Measurements from ENCODE around the gene EPN2.
"Not testable (repeated sequence)": the region's sequence is repeated elsewhere in the genome, so short reads cannot be mapped to it uniquely, and the experiment has no call there.

The EPN2 gene

GRCh38 chr17:19269641-19270040, 32.5 kb downstream of the EPN2 start:
- no peak for DNase-seq

GRCh38 chr17:19270347-19270703, 33.2 kb downstream of the EPN2 start:
- no peak for DNase-seq

GRCh38 chr17:19270704-19271611, 33.8 kb downstream of the EPN2 start:
- peak; percentile 93 for DNase-seq

- no peak for DNase-seq
Observed at GRCh38 chr17:19271780-19272357, 34.7 kb downstream of the EPN2 start.

GRCh38 chr17:19273731-19274130, 36.6 kb downstream of the EPN2 start:
- no peak for DNase-seq

GRCh38 chr17:19274893-19275292, 37.7 kb downstream of the EPN2 start:
- no peak for DNase-seq

GRCh38 chr17:19275457-19276127, 38.4 kb downstream of the EPN2 start:
- DNase-seq, result peak; percentile 29

- DNase-seq, result not testable (repeated sequence)
Observed at GRCh38 chr17:19278284-19278683, 41.1 kb downstream of the EPN2 start.

GRCh38 chr17:19278729-19279128, 41.6 kb downstream of the EPN2 start:
- DNase-seq, result no peak

- DNase-seq, result no peak
Observed at GRCh38 chr17:19281161-19281560, 44.0 kb downstream of the EPN2 start.

GRCh38 chr17:19284005-19284959, 47.1 kb downstream of the EPN2 start:
- no peak for DNase-seq

GRCh38 chr17:19285213-19285900, 48.2 kb downstream of the EPN2 start:
- DNase-seq, result no peak

GRCh38 chr17:19286751-19287341, 49.7 kb downstream of the EPN2 start:
- no peak for DNase-seq

GRCh38 chr17:19287651-19288050, 50.5 kb downstream of the EPN2 start:
- no peak for DNase-seq

GRCh38 chr17:19288453-19288852, 51.3 kb downstream of the EPN2 start:
- DNase-seq, result no peak

- DNase-seq, result peak; percentile 69
Observed at GRCh38 chr17:19290066-19290705, 53.0 kb downstream of the EPN2 start.

GRCh38 chr17:19291646-19292376, 54.6 kb downstream of the EPN2 start:
- DNase-seq, result no peak

GRCh38 chr17:19292377-19292711, 55.2 kb downstream of the EPN2 start:
- no peak for DNase-seq

- DNase-seq, result no peak
Observed at GRCh38 chr17:19294443-19294842, 57.3 kb downstream of the EPN2 start.

GRCh38 chr17:19295473-19296135, 58.4 kb downstream of the EPN2 start:
- DNase-seq, result no peak

Data from hematopoietic multipotent progenitor cell treated with erythropoietin and hydrocortisone succinate and interleukin-3 and kit ligand, for 4 days (in vitro differentiated cells).